ENCODE measurements around the gene PSAPL1.

DNA sequence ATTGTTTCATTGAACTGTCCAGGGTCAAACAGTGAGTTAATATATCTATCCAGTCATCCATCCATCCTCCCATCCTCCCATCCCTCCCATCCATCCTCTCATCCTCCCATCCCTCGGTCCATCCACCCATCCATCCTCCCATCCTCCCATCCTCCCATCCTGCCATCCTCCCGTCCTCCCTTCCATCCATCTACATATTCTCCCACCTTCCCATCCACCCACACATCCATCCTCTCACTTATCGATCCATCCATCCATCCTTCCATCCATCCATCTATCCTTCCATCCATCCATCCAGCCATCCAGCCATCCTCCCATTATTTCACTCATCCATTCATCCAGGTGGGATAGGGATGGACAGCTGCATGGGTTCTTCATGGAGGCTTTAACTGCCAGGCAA is 35.4 kb upstream of the PSAPL1 start:
- TF ChIP-seq POLR2AphosphoS5 (IDR thresholded peaks at IDR 0.05; ENCODE audit: low read depth) (no peak), REST (IDR thresholded peaks at IDR 0.05; ENCODE audit: insufficient replicate concordance, low read depth) (no peak), GABPA (IDR thresholded peaks at IDR 0.05; ENCODE audit: low read depth) (no peak), SPI1 (IDR thresholded peaks at IDR 0.05; ENCODE audit: borderline replicate concordance, low read depth) (no peak)
- TF ChIP-seq, protein P1, sequence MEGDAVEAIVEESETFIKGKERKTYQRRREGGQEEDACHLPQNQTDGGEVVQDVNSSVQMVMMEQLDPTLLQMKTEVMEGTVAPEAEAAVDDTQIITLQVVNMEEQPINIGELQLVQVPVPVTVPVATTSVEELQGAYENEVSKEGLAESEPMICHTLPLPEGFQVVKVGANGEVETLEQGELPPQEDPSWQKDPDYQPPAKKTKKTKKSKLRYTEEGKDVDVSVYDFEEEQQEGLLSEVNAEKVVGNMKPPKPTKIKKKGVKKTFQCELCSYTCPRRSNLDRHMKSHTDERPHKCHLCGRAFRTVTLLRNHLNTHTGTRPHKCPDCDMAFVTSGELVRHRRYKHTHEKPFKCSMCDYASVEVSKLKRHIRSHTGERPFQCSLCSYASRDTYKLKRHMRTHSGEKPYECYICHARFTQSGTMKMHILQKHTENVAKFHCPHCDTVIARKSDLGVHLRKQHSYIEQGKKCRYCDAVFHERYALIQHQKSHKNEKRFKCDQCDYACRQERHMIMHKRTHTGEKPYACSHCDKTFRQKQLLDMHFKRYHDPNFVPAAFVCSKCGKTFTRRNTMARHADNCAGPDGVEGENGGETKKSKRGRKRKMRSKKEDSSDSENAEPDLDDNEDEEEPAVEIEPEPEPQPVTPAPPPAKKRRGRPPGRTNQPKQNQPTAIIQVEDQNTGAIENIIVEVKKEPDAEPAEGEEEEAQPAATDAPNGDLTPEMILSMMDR (IDR thresholded peaks at IDR 0.05; ENCODE audit: insufficient read depth, low read length) = no peak
